K562 (cell line): Measurements from ENCODE around the gene GPR171.

Experiments used
- IRF9 ChIP-seq: fragments of 450-650 bp; IDR thresholded peaks from 2 replicates; pipeline ENCODE4 v1.6.1; 2016; ENCODE audit warnings: missing biosample characterization, missing genetic modification characterization
- U2AF2 ChIP-seq: fragments of 200-400 bp; formaldehyde crosslinking; optimal IDR thresholded peaks from 2 replicates; pipeline ENCODE3; 2017; ENCODE audit warnings: low read depth, mild to moderate bottlenecking, low read length
- XRCC5 ChIP-seq: fragments of 200-400 bp; formaldehyde crosslinking; IDR thresholded peaks from 2 replicates; pipeline ENCODE4 v1.6.1; 2017; ENCODE audit warnings: low read depth, mild to moderate bottlenecking, low read length

GRCh38 chr3:151174351-151174750 is 28.7 kb downstream of the GPR171 start:
- TF ChIP-seq U2AF2 (no peak), XRCC5 (no peak), IRF9 (no peak)
